Transverse colon (tissue), 4 donors: ENCODE measurements around the gene PNPLA5. TPM values are rescaled to one million over a fixed set of nuclear protein-coding genes. Genes with fewer than 3 reads are reported as not detected.

Experiments
- DNase-seq: peaks from one replicate; pipeline ENCODE4 v3.0.0-alpha.2; 2019
- H3K27ac ChIP-seq, 4 donors: fragments of 200-600 bp; sonication (generic); 2 replicates each; pipeline ENCODE4 v1.5.1; 2016 to 2018; ENCODE audit warnings: inconsistent platforms in 4 of 4
- H3K27me3 ChIP-seq: fragments of 200-600 bp; sonication (generic); 2 replicates; pipeline ENCODE4 v1.5.1; 2017; ENCODE audit warnings: inconsistent platforms
- H3K36me3 ChIP-seq, 4 donors: fragments of 200-600 bp; sonication (generic); 2 replicates each; pipeline ENCODE4 v1.5.1; 2017 to 2019; ENCODE audit warnings: inconsistent platforms in 4 of 4
- H3K4me1 ChIP-seq, 4 donors: fragments of 200-600 bp; sonication (generic); 2 replicates each; pipeline ENCODE4 v1.5.1; 2017 to 2020; ENCODE audit warnings: inconsistent platforms in 4 of 4
- H3K4me3 ChIP-seq, 4 donors: fragments of 200-600 bp; sonication (generic); 1 replicate in 1 of 4; 2 replicates in 3 of 4; pipeline versions ENCODE4 v1.5.1 to v1.6.1; 2017 to 2019; ENCODE audit warnings: inconsistent platforms in 4 of 4
- H3K9me3 ChIP-seq, 2 donors: fragments of 200-600 bp; sonication (generic); 2 replicates each; pipeline ENCODE4 v1.5.1; 2017 to 2019; ENCODE audit warnings: inconsistent platforms in 2 of 2
- CTCF ChIP-seq, 5 experiments: fragments of 200-600 bp in 3 of 5; fragments of 450-650 bp in 2 of 5; sonication (generic) in 3 of 5; IDR thresholded peaks; 1 replicate in 2 of 5; 2 replicates in 3 of 5; pipeline ENCODE4 v1.5.1; 2016 to 2017; ENCODE audit warnings: antibody characterized with exemption in 5 of 5, inconsistent platforms in 3 of 5, mild to moderate bottlenecking in 2 of 5, moderate library complexity in 1 of 5
- EP300 ChIP-seq: sonication (generic); formaldehyde crosslinking; IDR thresholded peaks from one replicate; pipeline ENCODE4 v1.6.1; 2017; ENCODE audit warnings: antibody characterized with exemption, low read depth
- POLR2A ChIP-seq: fragments of 450-650 bp; IDR thresholded peaks from one replicate; pipeline ENCODE4 v1.6.1; 2016; ENCODE audit warnings: antibody characterized with exemption, mild to moderate bottlenecking, moderate library complexity
- POLR2AphosphoS5 ChIP-seq, 3 donors: sonication (generic); formaldehyde crosslinking; IDR thresholded peaks; one replicate each; pipeline ENCODE4 v1.6.1; 2016; ENCODE audit warnings: antibody characterized with exemption in 3 of 3
- WGBS, 2 donors: methylation state at CpG; one replicate each; pipeline ENCODE4 v1.1.5; 2018; ENCODE audit warnings: low coverage in 1 of 2; 5-methylcytosine and 5-hydroxymethylcytosine counted together
- in situ Hi-C, 4 donors: fragments of 200-750 bp; cut with MboI; loops; one replicate each; pipeline versions ENCODE4 v1.15.0 to v1.15.1; 2017; ENCODE audit warnings: low sequenced_read_pairs in 3 of 4, low pct_ligation_motif_present in 1 of 4, low pct_unique_long_range_greater_than_20kb in 1 of 4
- intact Hi-C: fragments of 100-400 bp; cut with DNase I; formaldehyde crosslinking; loops from one replicate; pipeline ENCODE4 v1.15.1; 2023; ENCODE audit warnings: low total_unique reads
- total RNA-seq, 4 donors: library from RNA; depleted of rRNA; stranded (reverse); fragments of >200 nt; gene quantifications; one replicate each; pipeline ENCODE4 v1.1.0, GENCODE V29; 2016

The PNPLA5 gene
- total RNA-seq, 4 donors from 2014 or later = not detected

DNA sequence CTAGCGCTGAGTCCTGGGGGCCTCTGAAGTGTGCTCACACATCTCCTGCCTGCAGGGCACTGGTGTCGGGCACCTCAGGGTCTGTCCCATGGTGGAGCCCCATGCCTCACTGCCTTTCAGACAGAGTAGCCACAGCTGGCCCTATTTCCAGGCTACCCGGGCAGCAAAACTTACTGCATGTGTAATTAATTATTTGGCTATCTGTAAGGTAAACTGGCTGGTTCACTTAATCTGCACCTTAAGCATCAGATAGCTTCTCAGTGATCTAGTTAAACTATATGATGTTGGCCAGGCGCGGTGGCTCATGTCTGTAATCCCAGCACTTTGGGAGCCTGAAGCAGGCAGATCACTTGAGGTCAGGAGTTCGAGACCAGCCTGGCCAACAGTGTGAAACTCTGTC is 37.1 kb upstream of the PNPLA5 start:
- H3K4me1 ChIP-seq = peaks cover 3 to 6% (median 5%) of the 10 kb centered on the region in 4 donors
- H3K4me3 ChIP-seq = no peak overlapping the region
- no peak overlapping the region for H3K27ac ChIP-seq
- no peak for DNase-seq
- no peaks in the 10 kb centered on the region for H3K9me3 ChIP-seq
- in situ Hi-C loops = loop anchor here in 1 of 4 donors (25.0 kb wide), 1 partner anchor 92 kb away; no protein-coding TSS in a partner anchor
- TF ChIP-seq CTCF (IDR thresholded peaks at IDR 0.05) = no peak
- TF ChIP-seq EP300 = no peak
- TF ChIP-seq POLR2AphosphoS5 (IDR thresholded peaks at IDR 0.05) = no peak
- TF ChIP-seq POLR2A = no peak
- H3K36me3 ChIP-seq = no peaks in the 10 kb centered on the region
- peaks cover 12% of the 10 kb centered on the region for H3K27me3 ChIP-seq
- WGBS, 2 donors = 84% methylated on average over 6 of the region's 6 CpGs; no CpG with 5 or more reads in 1 of the 2 donors
- intact Hi-C loops = no loop called here

GRCh38 chr22:43928468-43928867 is 36.7 kb upstream of the PNPLA5 start:
- H3K27me3 ChIP-seq = peaks cover 12% of the 10 kb centered on the region
- H3K9me3 ChIP-seq = no peaks in the 10 kb centered on the region
- TF ChIP-seq POLR2A (no peak), EP300 (no peak), CTCF (IDR thresholded peaks at IDR 0.05) (no peak), POLR2AphosphoS5 (IDR thresholded peaks at IDR 0.05) (no peak)
- DNase-seq = no peak
- intact Hi-C loops (no loop called here), in situ Hi-C loops (loop anchor here in 1 of 4 donors (25.0 kb wide), 1 partner anchor 91 kb away; no protein-coding TSS in a partner anchor)
- no peak overlapping the region for H3K4me3 ChIP-seq
- H3K36me3 ChIP-seq = no peaks in the 10 kb centered on the region
- 69 to 80% methylated on average over 1 to 5 of the region's 5 CpGs for WGBS, 2 donors
- no peak overlapping the region for H3K27ac ChIP-seq
- peaks cover 3 to 9% (median 8%) of the 10 kb centered on the region in 4 donors for H3K4me1 ChIP-seq

GRCh38 chr22:43926349-43926710 is 34.5 kb upstream of the PNPLA5 start:
- intact Hi-C loops = no loop called here
- TF ChIP-seq POLR2A (no peak), POLR2AphosphoS5 (IDR thresholded peaks at IDR 0.05) (no peak), EP300 (no peak), CTCF (IDR thresholded peaks at IDR 0.05) (no peak)
- 77% methylated on average over 1 of the region's 1 CpG; no CpG with 5 or more reads in 1 of the 2 donors for WGBS, 2 donors
- H3K4me3 ChIP-seq = no peak overlapping the region
- H3K27me3 ChIP-seq = peaks cover 12% of the 10 kb centered on the region
- no peak for DNase-seq
- H3K9me3 ChIP-seq = no peaks in the 10 kb centered on the region
- H3K4me1 ChIP-seq = peaks cover 3 to 13% (median 10%) of the 10 kb centered on the region in 4 donors
- H3K36me3 ChIP-seq = no peaks in the 10 kb centered on the region
- H3K27ac ChIP-seq = no peak overlapping the region
- in situ Hi-C loops = loop anchor here in 1 of 4 donors (25.0 kb wide), 1 partner anchor 89 kb away; no protein-coding TSS in a partner anchor

GRCh38 chr22:43925433-43926348 is 33.9 kb upstream of the PNPLA5 start:
- H3K27me3 ChIP-seq = peaks cover 12% of the 10 kb centered on the region
- no peak overlapping the region for H3K4me3 ChIP-seq
- no peak overlapping the region for H3K27ac ChIP-seq
- DNase-seq = no peak
- peaks cover 3 to 13% (median 10%) of the 10 kb centered on the region in 4 donors for H3K4me1 ChIP-seq
- in situ Hi-C loops (loop anchor here in 1 of 4 donors (25.0 kb wide), 1 partner anchor 88 kb away; no protein-coding TSS in a partner anchor), intact Hi-C loops (no loop called here)
- TF ChIP-seq CTCF (IDR thresholded peaks at IDR 0.05) (no peak), EP300 (no peak), POLR2A (no peak), POLR2AphosphoS5 (IDR thresholded peaks at IDR 0.05) (no peak)
- H3K36me3 ChIP-seq = no peaks in the 10 kb centered on the region
- 47% methylated on average over 6 of the region's 6 CpGs; no CpG with 5 or more reads in 1 of the 2 donors for WGBS, 2 donors
- H3K9me3 ChIP-seq = no peaks in the 10 kb centered on the region
